ENCODE data around the gene FAM53A.

FAM53A gene

DNA sequence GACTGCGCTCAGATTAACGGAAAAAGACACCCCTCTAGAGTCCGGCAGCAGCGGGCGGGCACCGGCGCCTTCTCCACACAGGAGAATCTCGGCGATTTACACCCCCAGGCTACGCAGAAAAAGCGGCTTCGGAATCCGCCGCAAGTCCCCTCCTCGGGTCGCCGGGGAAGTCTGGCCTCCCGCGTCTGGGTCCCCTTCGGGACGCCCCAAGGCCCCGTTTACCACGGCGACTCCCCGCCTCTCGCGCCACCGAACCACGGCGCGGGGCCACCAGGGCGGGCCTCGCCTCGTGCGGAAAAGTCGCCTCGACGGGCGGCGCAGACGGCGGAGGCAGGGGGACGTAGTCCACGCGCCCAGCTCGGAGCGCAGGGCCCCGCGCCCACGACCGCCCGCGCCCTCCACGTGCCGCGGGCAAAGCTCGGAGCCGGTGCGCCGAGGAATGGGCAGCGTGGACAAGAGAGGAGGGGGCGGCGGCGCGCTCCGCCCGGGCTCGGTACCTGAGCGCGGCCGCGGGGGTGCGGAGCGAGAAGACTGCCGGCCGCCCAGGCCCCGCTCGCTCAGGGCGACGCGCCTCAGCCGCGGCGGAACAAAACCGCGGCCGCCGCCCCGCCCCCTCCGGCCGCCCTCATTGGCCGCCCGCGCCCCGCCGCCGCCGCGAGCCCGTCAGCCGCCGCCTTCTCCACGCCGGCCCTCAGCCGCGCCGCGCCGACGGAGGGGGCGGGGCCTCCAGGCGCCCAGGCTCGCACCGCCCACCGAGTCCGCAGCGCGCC, at the start of gene FAM53A:
Gene FAM53A, minus strand, starts transcription at position 578 of the 770 bp plus-strand sequence. CDS start 15,572 bp downstream, outside the sequence.
- DNase-seq: peak; percentile 64

- no peak for DNase-seq
Observed at GRCh38 chr4:1732911-1733310, 48.8 kb upstream of the FAM53A start.

DNA sequence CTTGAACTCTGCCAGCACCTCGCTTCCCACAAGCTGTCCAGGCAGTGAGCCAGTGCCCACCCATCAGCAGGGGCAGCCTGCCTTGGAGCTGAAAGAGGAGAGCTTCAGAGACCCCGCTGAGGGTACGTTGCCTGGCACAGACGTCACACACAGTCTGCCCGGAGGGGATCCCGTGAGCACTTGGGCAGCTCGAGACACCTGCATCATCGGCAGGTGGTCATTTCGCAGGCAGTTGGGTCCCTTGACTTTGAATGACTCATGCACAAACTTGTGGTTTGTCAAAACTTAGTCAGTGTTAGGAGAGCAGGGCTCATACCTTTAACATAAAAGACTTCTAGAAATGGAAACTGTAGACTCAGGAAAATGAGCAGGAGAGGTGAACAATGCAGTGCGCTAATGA, 47.1 kb upstream of the FAM53A start:
- no peak for DNase-seq

GRCh38 chr4:1730532-1731135, 46.5 kb upstream of the FAM53A start:
- DNase-seq: no peak

GRCh38 chr4:1728061-1728980, 44.2 kb upstream of the FAM53A start:
- no peak for DNase-seq

DNA sequence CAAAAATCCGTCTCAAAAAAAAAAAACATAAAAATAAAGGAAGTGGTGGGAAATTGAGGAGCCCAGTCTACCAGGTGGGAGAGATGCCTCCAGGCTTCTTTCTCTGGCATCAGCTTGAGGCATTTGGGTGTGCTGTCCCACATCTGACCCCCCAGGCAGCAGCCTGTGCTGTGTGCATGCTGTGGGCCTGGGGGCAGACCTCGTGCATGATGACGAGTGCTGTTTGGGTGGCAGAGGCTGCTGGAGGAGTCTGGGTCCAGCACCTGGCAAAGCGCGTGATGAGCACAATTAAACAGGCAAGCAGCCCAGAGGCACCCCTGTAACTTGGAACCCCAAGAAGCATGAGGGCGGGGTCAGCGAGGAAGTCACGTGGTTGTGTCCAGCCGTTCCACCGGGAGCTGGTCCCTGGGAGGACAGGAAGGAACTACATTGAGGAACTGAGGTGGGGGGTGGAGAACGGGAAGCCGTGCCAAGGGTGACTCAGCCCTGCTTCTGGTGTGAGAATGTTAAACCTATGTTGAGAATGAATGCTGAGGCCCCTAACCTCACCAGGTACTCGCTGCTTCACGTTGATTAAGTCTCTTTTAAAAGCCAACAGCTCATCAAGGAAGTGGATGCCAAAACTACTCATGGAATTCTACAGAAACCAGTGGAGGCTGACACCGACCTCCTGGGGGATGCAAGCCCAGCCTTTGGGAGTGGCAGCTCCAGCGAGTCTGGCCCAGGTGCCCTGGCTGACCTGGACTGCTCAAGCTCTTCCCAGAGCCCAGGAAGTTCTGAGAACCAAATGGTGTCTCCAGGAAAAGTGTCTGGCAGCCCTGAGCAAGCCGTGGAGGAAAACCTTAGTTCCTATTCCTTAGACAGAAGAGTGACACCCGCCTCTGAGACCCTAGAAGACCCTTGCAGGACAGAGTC, 43.3 kb upstream of the FAM53A start:
- no peak for DNase-seq

- DNase-seq: peak; percentile 61
Observed at GRCh38 chr4:1726146-1726934, 42.2 kb upstream of the FAM53A start.

GRCh38 chr4:1725521-1725920, 41.4 kb upstream of the FAM53A start:
- DNase-seq: no peak

DNA sequence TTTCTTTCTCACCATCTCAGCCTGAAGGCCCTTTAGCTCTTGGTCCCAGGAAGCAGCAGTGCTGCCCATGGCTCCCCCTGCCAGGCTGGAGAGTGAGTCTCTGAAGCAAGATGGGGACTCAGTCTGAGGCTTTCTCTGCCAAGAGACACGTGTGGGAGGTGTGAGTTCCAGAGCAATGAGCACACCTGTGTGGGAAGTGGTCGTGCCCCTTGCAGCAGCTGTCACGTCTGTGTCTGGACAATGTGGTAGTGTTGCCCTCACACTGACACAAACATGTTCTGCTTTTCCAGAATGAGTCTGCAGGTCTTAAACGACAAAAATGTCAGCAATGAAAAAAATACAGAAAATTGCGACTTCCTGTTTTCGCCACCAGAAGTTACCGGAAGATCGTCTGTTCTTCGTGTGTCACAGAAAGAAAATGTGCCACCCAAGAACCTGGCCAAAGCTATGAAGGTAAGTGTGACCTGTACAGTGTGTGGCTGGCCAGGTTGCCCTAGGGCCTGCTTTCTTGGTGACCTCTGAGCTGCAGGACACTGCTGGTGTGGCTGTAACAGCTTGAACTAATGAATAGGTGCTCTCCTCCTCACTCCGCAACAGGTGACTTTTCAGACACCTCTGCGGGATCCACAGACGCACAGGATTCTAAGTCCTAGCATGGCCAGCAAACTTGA, 39.2 kb upstream of the FAM53A start:
- DNase-seq: no peak

DNA sequence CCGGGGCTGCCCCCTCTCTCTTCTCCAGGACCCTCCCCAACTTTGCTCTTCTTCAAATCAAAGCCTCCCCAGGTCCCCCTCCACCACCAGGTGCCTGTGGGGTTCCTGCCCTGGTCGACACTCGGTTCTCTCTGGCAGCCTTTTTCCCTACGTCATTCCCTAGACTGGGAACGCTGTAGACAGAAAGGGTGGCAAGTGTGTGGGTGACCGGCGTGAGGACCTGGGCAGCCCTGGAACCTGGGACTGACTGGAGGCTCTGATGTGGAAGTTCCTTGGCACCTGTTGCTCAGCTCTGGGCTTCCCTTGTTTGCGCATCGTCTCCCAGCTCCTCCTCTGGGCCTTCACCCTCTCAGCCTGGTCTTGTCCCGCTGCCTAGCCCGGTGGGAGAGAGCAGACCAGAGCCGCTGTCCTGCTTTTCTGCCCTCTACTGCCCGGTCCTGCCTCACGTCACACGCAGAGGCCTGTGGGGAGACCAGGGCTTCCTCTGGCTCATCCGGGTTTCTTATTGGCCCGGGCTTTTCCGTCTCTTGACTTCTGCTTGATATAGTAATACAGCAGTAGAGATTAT, 38.5 kb upstream of the FAM53A start:
- DNase-seq: no peak

DNA sequence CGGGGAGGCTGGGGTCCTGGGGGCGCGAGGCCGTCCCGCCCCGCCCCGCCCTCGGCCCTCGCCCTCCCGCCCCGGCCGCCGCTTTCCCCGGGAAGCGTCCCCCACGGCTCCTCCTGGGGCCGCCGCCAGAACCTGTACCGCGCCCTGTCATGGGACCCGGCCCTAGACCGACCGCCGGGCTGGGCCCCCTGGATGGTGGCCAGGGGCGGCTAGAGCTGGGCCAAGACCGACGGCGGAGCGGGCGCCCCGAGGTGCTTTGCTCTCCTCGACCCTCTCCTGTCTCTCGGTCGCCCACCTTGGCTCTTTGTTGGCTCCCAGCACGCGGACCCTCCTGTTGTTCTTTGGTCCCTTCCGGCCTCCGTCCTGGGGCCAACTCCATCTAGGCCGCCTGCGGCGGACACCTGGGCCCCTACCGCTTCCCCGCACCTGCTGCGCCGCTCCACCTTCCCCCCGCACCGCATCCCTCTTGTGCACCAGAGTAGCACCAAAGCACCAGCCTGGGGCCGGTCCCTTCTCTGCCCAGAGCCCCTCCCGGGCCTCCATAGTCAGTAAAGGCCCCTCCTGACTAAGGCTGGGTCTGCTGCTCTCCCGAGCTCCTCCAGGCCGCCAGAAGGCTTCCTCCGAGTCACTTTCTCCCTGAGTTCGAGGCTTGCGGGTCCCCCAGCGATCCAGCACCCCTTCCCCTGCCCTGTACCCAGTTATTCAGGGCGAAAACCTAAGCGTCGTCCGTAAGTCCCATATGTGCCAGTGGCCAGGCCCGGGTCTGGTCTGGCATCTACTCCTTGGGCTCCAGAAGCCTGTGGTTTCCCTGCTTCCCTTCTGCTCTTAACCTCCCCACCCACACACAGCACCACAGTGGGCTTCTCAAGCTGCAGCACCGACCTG, 37.8 kb upstream of the FAM53A start:
- DNase-seq: no peak

GRCh38 chr4:1721003-1721665, 37.0 kb upstream of the FAM53A start, which contains the start of the genes TACC3 and TMEM129:
Gene TACC3, plus strand, starts transcription at chr4:1721521. Its CDS starts 1,901 bp downstream, at chr4:1723422.
Gene TMEM129, minus strand, starts transcription at chr4:1721323. Its CDS starts 486 bp downstream, at chr4:1720837.
- DNase-seq: peak; percentile 82

- DNase-seq: no peak
Observed at GRCh38 chr4:1720163-1720983, 36.3 kb upstream of the FAM53A start.

DNA sequence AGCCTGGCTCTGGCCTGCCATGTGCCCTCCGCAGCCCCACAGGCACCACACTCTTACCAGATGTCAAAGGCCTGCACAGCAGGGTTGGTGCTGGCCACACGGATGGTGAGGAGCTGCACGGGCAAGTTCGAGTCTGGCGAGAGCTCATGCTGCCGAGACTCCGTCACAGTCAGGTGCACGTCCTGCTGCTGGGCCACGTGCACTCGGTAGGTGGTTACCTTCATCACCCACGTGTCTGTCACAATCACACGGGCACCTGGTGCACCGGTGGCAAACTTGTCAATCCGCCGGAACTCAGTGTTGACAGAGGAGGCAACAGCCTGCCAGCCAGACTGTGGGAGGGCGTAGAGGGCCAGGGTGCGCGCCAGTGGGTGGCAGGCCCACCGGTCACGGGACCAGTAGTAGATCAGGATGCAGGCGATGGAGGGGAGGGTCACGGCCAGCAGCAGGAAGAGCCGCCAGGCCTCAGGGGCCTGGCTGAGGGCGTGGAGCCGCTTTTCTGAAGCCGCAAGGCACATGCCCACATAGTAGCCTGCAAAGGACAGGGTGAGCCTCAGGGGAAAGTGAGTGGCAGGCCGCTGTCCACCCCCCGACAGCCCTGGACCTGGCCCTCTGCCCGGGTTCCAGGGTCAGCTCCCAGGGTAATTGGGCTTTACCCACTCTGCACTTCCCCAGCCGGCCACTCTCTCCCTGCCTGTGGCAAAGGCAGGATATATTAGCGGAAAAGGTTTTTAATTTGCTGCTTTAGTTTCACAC, 34.2 kb upstream of the FAM53A start:
- no peak for DNase-seq

DNA sequence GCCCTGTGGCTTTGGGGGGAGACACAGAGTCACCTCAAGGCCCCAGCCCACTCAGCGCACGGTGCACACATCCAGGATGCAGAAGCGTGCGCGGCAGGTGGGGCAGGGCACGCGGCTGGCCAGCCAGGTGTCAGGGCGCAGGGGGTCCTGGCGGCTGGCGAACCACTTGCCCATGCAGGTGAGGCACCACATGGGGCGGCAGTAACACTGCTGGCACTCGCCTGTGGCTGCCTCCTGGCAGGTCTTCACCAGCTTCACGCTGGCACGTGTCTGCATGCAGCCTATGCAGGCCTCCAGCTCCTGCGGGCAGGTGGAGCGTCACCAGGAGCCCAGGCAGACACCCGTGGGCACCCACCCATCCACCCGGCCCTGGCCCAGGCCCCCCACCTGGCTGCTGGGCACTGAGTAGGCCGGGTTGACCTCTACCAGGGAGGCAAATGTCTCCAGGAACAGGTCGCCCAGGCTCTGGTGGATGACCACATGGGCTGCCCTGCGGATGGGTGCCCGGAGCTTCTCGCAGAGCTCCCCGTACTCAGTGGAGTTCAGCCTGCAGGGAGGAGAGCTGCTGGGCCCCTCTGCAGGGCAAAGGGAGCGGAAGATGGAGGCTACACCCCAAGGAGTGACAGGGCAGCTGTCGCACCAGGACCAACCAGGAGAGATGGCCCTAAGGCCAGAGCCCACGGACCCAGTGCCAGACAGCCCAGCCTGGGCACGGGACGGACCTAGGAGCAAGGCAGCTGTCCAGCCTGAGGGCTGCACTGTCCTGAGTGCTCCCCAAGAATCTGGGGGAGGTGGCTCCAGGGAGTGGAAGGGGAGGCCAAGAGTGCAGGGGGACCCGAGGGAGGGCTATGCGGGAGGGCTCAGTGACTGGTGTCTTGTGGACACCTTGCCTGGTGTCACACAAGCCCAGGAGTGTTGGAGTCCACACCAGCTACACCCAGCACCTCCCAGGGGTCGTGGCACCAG, 33.3 kb upstream of the FAM53A start:
- peak; percentile 52 for DNase-seq
